Measurements from ENCODE around the gene BCL2L1. TPM values are rescaled to one million over a fixed set of nuclear protein-coding genes. Genes with fewer than 3 reads are reported as not detected.

Gene BCL2L1
- total and polyA plus RNA-seq, 10 of the 15 experiments (the other 5 are each of a cell fraction or from before 2014, with no cell fraction given), result 0.63 to 67.7 (median 43.6) TPM

GRCh38 chr20:31749223-31749622, 26.6 kb upstream of the BCL2L1 start:
- H3K4me3 ChIP-seq, result no peak overlapping the region
- ATAC-seq (no peak), DNase-seq (ENCODE audit: low read depth, low spot score) (no peak), FAIRE-seq (no peak)
- H4K20me1 ChIP-seq (ENCODE audit: control insufficient read depth, insufficient read depth), result no peaks in the 10 kb centered on the region
- TF ChIP-seq SMAD1 (IDR thresholded peaks at IDR 0.05; ENCODE audit: low read depth, partially characterized antibody) (no peak), CBX5 (IDR thresholded peaks at IDR 0.05; ENCODE audit: low read depth) (no peak), NBN (IDR thresholded peaks at IDR 0.05) (no peak), ZBED1 (IDR thresholded peaks at IDR 0.05; ENCODE audit: borderline replicate concordance) (no peak), BCL3 (IDR thresholded peaks at IDR 0.05; ENCODE audit: borderline replicate concordance, insufficient read depth, low read depth, low read length, poor library complexity, severe bottlenecking) (no peak), STAT3 (IDR thresholded peaks at IDR 0.05; ENCODE audit: low read depth, low read length) (no peak), POLR2AphosphoS5 (IDR thresholded peaks at IDR 0.05; ENCODE audit: low read length) (no peak), GABPA (IDR thresholded peaks at IDR 0.05; ENCODE audit: low read depth) (no peak), MTA2 (IDR thresholded peaks at IDR 0.05; ENCODE audit: low read depth) (no peak), EZH2 (IDR thresholded peaks at IDR 0.05; ENCODE audit: borderline replicate concordance, control insufficient read depth, low read depth, low read length) (no peak), ZNF24 (IDR thresholded peaks at IDR 0.05) (no peak), ATF7 (IDR thresholded peaks at IDR 0.05; ENCODE audit: low read depth) (no peak), BHLHE40 (IDR thresholded peaks at IDR 0.05; ENCODE audit: borderline replicate concordance in 1 of 2, low read depth in 2 of 2, low read length in 1 of 2) (no peak), NFIC (IDR thresholded peaks at IDR 0.05; ENCODE audit: low read depth, low read length) (no peak), HDAC6 (IDR thresholded peaks at IDR 0.05; ENCODE audit: unreplicated experiment) (no peak), RELA (IDR thresholded peaks at IDR 0.05; ENCODE audit: borderline replicate concordance, partially characterized antibody) (no peak), SIX5 (IDR thresholded peaks at IDR 0.05; ENCODE audit: low read depth, low read length, severe bottlenecking) (no peak)
- WGBS (ENCODE audit: insufficient coverage, insufficient replicate concordance, low lambda C conversion rate, missing lambda C conversion rate), result 98% methylated on average over 8 of the region's 8 CpGs
- no TSS peak for BruUV-seq (replicated peaks)
- no peaks in the 10 kb centered on the region; a peak in 3 of 4 replicates for H3K36me3 ChIP-seq (ENCODE audit: control insufficient read depth in 2 of 2, insufficient read depth in 2 of 2, low read length in 1 of 2)
- no peaks in the 10 kb centered on the region for H3K4me1 ChIP-seq (ENCODE audit: control insufficient read depth, insufficient read depth, low read length)
- no peak overlapping the region for H3K4me2 ChIP-seq (ENCODE audit: control insufficient read depth, insufficient read depth)
- H3K27ac ChIP-seq (ENCODE audit: control insufficient read depth, insufficient read depth), result no peak overlapping the region
- intact Hi-C loops (cut with micrococcal nuclease; ENCODE audit: unreplicated experiment) (no loop called here), in situ Hi-C loops (cut with MboI) (no loop called here)
- no peak overlapping the region for H2AFZ ChIP-seq (ENCODE audit: control insufficient read depth, low read depth, low read length)
- ChIA-PET CTCF (interaction anchor here (1.0 to 3.2 kb wide), 7 partner anchors 10 to 115 kb away, joined by 3 to 12 read pairs (median 7); partner anchors contain the start of gene TPX2), SMC1A (ENCODE audit: uncharacterized antibody, unreplicated experiment) (interaction anchor here (0.6 to 1.8 kb wide), 3 partner anchors 42 to 115 kb away, joined by 3 to 6 read pairs (median 3); no protein-coding TSS in a partner anchor), POLR2A (interaction anchor here (1.3 kb wide), 1 partner anchor 65 kb away, joined by 4 read pairs; no protein-coding TSS in a partner anchor), RAD21 (ENCODE audit: unreplicated experiment) (interaction anchor here (0.7 to 1.7 kb wide), 2 partner anchors 26 to 88 kb away, joined by 4 to 7 read pairs; no protein-coding TSS in a partner anchor)
- H3K9ac ChIP-seq (ENCODE audit: control insufficient read depth, insufficient read depth, low read length), result no peak overlapping the region
- H3K79me2 ChIP-seq (ENCODE audit: control insufficient read depth, insufficient read depth, low read length), result peaks cover 73% of the 10 kb centered on the region
- H3K27me3 ChIP-seq (replicated peaks in 1 of 2; ENCODE audit: control insufficient read depth in 2 of 2, insufficient read depth in 2 of 2, low read length in 1 of 2), result no peaks in the 10 kb centered on the region
- no peaks in the 10 kb centered on the region for H3K9me3 ChIP-seq (replicated peaks; ENCODE audit: control insufficient read depth, insufficient read depth, low read length)
